Measurements from ENCODE around the gene GATA2.

DNA sequence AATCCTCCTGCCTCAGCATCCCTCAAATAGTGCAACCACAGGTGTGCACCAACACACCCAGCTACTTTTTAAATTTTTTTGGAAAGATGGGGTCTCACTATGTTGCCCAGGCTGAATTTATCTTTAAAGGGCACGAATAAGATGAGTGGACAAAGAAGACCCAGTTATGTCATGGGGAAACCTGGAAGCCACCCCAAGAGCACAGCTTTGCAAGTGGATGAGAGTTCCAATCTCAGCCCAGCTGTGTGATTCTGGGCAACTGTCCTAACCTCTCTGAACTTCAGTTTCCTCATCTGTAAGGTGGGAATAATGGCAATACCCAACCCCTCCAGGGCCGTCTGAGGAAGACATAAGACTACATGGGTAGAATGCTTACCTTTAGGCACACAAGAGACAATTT, 58.5 kb downstream of the GATA2 start:
- TF ChIP-seq, protein P1, sequence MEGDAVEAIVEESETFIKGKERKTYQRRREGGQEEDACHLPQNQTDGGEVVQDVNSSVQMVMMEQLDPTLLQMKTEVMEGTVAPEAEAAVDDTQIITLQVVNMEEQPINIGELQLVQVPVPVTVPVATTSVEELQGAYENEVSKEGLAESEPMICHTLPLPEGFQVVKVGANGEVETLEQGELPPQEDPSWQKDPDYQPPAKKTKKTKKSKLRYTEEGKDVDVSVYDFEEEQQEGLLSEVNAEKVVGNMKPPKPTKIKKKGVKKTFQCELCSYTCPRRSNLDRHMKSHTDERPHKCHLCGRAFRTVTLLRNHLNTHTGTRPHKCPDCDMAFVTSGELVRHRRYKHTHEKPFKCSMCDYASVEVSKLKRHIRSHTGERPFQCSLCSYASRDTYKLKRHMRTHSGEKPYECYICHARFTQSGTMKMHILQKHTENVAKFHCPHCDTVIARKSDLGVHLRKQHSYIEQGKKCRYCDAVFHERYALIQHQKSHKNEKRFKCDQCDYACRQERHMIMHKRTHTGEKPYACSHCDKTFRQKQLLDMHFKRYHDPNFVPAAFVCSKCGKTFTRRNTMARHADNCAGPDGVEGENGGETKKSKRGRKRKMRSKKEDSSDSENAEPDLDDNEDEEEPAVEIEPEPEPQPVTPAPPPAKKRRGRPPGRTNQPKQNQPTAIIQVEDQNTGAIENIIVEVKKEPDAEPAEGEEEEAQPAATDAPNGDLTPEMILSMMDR (IDR thresholded peaks at IDR 0.05): no peak
- no peak for TF ChIP-seq POLR2AphosphoS5 (IDR thresholded peaks at IDR 0.05)
- TF ChIP-seq POLR2A (IDR thresholded peaks at IDR 0.05): no peak

All from prostate gland (tissue), 2 donors.